ENCODE measurements around the gene NRG2.

NRG2 gene

GRCh38 chr5:139829471-139829870, 213.6 kb downstream of the NRG2 start:
- no peak for DNase-seq

- DNase-seq = no peak
Measured at GRCh38 chr5:139828207-139828895, 214.7 kb downstream of the NRG2 start.

- no peak for DNase-seq
Measured at GRCh38 chr5:139825690-139826089, 217.4 kb downstream of the NRG2 start.

- no peak for DNase-seq
Measured at GRCh38 chr5:139823757-139824355, 219.2 kb downstream of the NRG2 start.

- DNase-seq = no peak
Measured at GRCh38 chr5:139822553-139823425, 220.3 kb downstream of the NRG2 start.

GRCh38 chr5:139821806-139822552, 221.1 kb downstream of the NRG2 start:
- no peak for DNase-seq

GRCh38 chr5:139820606-139821005, 222.5 kb downstream of the NRG2 start:
- DNase-seq = no peak

GRCh38 chr5:139820130-139820529, 223.0 kb downstream of the NRG2 start:
- no peak for DNase-seq

GRCh38 chr5:139817970-139818369, 225.1 kb downstream of the NRG2 start:
- no peak for DNase-seq

- no peak for DNase-seq
Measured at GRCh38 chr5:139817362-139817761, 225.7 kb downstream of the NRG2 start.

GRCh38 chr5:139816566-139816965, 226.5 kb downstream of the NRG2 start:
- no peak for DNase-seq

GRCh38 chr5:139814704-139815280, 228.3 kb downstream of the NRG2 start:
- no peak for DNase-seq

GRCh38 chr5:139814191-139814601, 228.9 kb downstream of the NRG2 start:
- DNase-seq = no peak

GRCh38 chr5:139812836-139813805, 230.0 kb downstream of the NRG2 start:
- DNase-seq = no peak

- DNase-seq = no peak
Measured at GRCh38 chr5:139812323-139812722, 230.8 kb downstream of the NRG2 start.

GRCh38 chr5:139811274-139811607, 231.9 kb downstream of the NRG2 start:
- DNase-seq = no peak

- no peak for DNase-seq
Measured at GRCh38 chr5:139810341-139811273, 232.5 kb downstream of the NRG2 start.

GRCh38 chr5:139809331-139809810, 233.7 kb downstream of the NRG2 start:
- no peak for DNase-seq

GRCh38 chr5:139808481-139809330, 234.4 kb downstream of the NRG2 start:
- peak; percentile 2 to 21 for DNase-seq

Measured in inflammatory macrophage treated with lipopolysaccharide for 1 hour (primary cell).